ENCODE measurements around the gene L1CAM. TPM values are rescaled to one million over a fixed set of nuclear protein-coding genes. Genes with fewer than 3 reads are reported as not detected.
"Not testable (repeated sequence)": the region's sequence is repeated elsewhere in the genome, so short reads cannot be mapped to it uniquely, and the experiment has no call there.

The L1CAM gene
- polyA plus RNA-seq, 1 donor, result 22.5 TPM

GRCh38 chrX:153818064-153818463 is 67.9 kb downstream of the L1CAM start:
- not testable (repeated sequence) for H3K4me1 ChIP-seq (ENCODE audit: control insufficient read depth, insufficient read depth, low read length); H3K36me3 ChIP-seq (ENCODE audit: control insufficient read depth, insufficient read depth, low read length); H3K27me3 ChIP-seq (ENCODE audit: control insufficient read depth, insufficient read depth, low read length); H3K9me3 ChIP-seq (ENCODE audit: control insufficient read depth, low read depth, low read length); H3K4me3 ChIP-seq (ENCODE audit: low read length); H3K27ac ChIP-seq (ENCODE audit: low read length); DNase-seq
- WGBS (ENCODE audit: insufficient coverage, low lambda C conversion rate), result no CpG with 5 or more reads among the region's 9 CpGs

DNA sequence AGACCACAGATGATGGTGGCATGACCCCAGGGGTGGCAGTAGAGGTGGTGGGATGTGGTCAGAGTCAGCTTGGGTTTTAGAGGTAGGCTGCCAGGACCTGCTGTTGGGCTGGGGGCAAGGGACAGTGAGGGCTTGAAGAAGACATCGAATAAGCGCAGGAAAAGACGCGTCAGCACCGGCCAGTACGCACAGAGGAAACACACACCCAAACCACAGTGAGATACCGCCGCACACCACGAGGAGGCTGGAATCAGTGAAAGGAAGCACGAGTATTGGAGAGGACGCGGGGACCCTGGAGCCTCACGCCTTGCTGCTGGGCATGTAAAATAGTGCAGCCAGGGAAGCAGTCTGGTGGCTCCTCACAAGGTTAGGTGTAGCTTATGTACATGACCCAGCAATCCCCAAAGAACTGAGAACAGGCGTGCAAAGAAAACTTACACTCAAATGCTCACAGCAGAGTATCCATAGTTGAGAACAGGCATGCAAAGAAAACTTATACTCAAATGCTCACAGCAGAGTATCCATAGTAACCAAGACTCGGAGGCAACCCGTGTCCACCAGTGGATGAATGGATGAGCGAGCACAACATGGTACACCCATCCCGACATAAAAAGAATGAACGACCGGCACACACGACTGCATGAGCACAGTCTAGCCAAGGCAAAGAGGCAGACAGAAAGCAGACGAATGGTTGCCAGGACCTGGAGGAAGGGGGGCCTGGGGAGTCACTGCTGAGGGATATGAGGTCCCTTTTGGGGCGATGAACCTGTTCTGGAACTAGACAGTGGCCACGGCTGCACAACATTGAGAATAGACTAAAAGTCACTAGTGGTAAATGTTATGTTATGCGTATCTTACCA is 68.9 kb downstream of the L1CAM start:
- no peak for DNase-seq
- peaks cover 10% of the 10 kb centered on the region for H3K27me3 ChIP-seq (ENCODE audit: control insufficient read depth, insufficient read depth, low read length)
- no peak overlapping the region for H3K4me3 ChIP-seq (ENCODE audit: low read length)
- no peak overlapping the region for H3K27ac ChIP-seq (ENCODE audit: low read length)
- peaks cover 4% of the 10 kb centered on the region for H3K4me1 ChIP-seq (ENCODE audit: control insufficient read depth, insufficient read depth, low read length)
- H3K9me3 ChIP-seq (ENCODE audit: control insufficient read depth, low read depth, low read length), result no peaks in the 10 kb centered on the region
- WGBS (ENCODE audit: insufficient coverage, low lambda C conversion rate), result 100% methylated on average over 1 of the region's 25 CpGs
- no peaks in the 10 kb centered on the region for H3K36me3 ChIP-seq (ENCODE audit: control insufficient read depth, insufficient read depth, low read length)

GRCh38 chrX:153814591-153815315 is 71.2 kb downstream of the L1CAM start:
- Histone ChIP-seq H3K27ac (ENCODE audit: low read length) (no peak overlapping the region), H3K27me3 (ENCODE audit: control insufficient read depth, insufficient read depth, low read length) (peaks cover 9% of the 10 kb centered on the region), H3K4me1 (ENCODE audit: control insufficient read depth, insufficient read depth, low read length) (peaks cover 4% of the 10 kb centered on the region), H3K36me3 (ENCODE audit: control insufficient read depth, insufficient read depth, low read length) (no peaks in the 10 kb centered on the region), H3K4me3 (ENCODE audit: low read length) (no peak overlapping the region), H3K9me3 (ENCODE audit: control insufficient read depth, low read depth, low read length) (no peaks in the 10 kb centered on the region)
- no CpG with 5 or more reads among the region's 19 CpGs for WGBS (ENCODE audit: insufficient coverage, low lambda C conversion rate)
- no peak for DNase-seq

DNA sequence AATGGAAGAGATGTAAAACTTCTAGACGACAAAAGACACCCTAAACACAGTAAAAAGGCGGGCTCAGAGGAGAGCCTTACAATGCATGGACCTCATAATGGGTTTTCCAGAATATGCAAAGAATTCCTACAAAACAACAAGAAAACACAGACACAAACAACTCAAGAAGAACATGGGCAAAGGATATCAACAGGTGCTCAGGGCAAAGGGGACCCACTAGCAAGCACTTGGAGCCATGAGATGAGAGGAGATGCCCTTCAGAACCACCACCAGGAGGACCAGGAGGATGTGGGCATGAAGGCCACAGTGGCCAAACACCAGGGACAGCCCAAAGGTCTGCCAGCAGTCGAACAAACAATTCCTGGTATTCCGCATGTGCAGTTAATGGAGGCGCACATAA is 72.8 kb downstream of the L1CAM start:
- H3K9me3 ChIP-seq (ENCODE audit: control insufficient read depth, low read depth, low read length), result no peaks in the 10 kb centered on the region
- no CpG with 5 or more reads among the region's 5 CpGs for WGBS (ENCODE audit: insufficient coverage, low lambda C conversion rate)
- H3K4me3 ChIP-seq (ENCODE audit: low read length), result no peak overlapping the region
- H3K27me3 ChIP-seq (ENCODE audit: control insufficient read depth, insufficient read depth, low read length), result peaks cover 3% of the 10 kb centered on the region
- no peaks in the 10 kb centered on the region for H3K36me3 ChIP-seq (ENCODE audit: control insufficient read depth, insufficient read depth, low read length)
- no peak for DNase-seq
- H3K27ac ChIP-seq (ENCODE audit: low read length), result no peak overlapping the region
- H3K4me1 ChIP-seq (ENCODE audit: control insufficient read depth, insufficient read depth, low read length), result no peaks in the 10 kb centered on the region

- no peak for DNase-seq
- Histone ChIP-seq H3K27ac (ENCODE audit: low read length) (no peak overlapping the region), H3K9me3 (ENCODE audit: control insufficient read depth, low read depth, low read length) (no peaks in the 10 kb centered on the region), H3K36me3 (ENCODE audit: control insufficient read depth, insufficient read depth, low read length) (no peaks in the 10 kb centered on the region), H3K27me3 (ENCODE audit: control insufficient read depth, insufficient read depth, low read length) (peaks cover 3% of the 10 kb centered on the region), H3K4me3 (ENCODE audit: low read length) (no peak overlapping the region), H3K4me1 (ENCODE audit: control insufficient read depth, insufficient read depth, low read length) (no peaks in the 10 kb centered on the region)
- no CpG with 5 or more reads among the region's 14 CpGs for WGBS (ENCODE audit: insufficient coverage, low lambda C conversion rate)
Observed at GRCh38 chrX:153812220-153812619, 73.8 kb downstream of the L1CAM start.

Other genes with a start within 250 kb of the L1CAM start
- gene DUSP9, start 239.0 kb downstream of the L1CAM start, polyA plus RNA-seq, result 0.78 TPM
- gene PNCK, start 212.4 kb downstream of the L1CAM start, polyA plus RNA-seq, result 128 TPM
- 139 TPM for gene SLC6A8, start 198.2 kb downstream of the L1CAM start, polyA plus RNA-seq
- gene BCAP31, start 161.8 kb downstream of the L1CAM start, polyA plus RNA-seq, result 198 TPM
- gene ABCD1, start 161.3 kb downstream of the L1CAM start, polyA plus RNA-seq, result 13.4 TPM
- 5.0 TPM for gene PLXNB3, start 121.9 kb downstream of the L1CAM start, polyA plus RNA-seq
- gene SRPK3, start 105.1 kb downstream of the L1CAM start, polyA plus RNA-seq, result 1.8 TPM
- gene IDH3G, start 91.8 kb downstream of the L1CAM start, polyA plus RNA-seq, result 58.7 TPM
- 240 TPM for gene SSR4, start 91.5 kb downstream of the L1CAM start, polyA plus RNA-seq
- 10.5 TPM for gene PDZD4, start 55.6 kb downstream of the L1CAM start, polyA plus RNA-seq
- 0.28 TPM for gene AVPR2, start 18.5 kb upstream of the L1CAM start, polyA plus RNA-seq
- 33.2 TPM for gene ARHGAP4, start 40.1 kb upstream of the L1CAM start, polyA plus RNA-seq
- gene NAA10, start 48.9 kb upstream of the L1CAM start, polyA plus RNA-seq, result 73.6 TPM
- 85.8 TPM for gene RENBP, start 58.5 kb upstream of the L1CAM start, polyA plus RNA-seq
- 33.3 TPM for gene HCFC1, start 85.6 kb upstream of the L1CAM start, polyA plus RNA-seq
- 4.9 TPM for gene TMEM187, start 86.6 kb upstream of the L1CAM start, polyA plus RNA-seq
- gene IRAK1, start 133.7 kb upstream of the L1CAM start, polyA plus RNA-seq, result 53.8 TPM
- 19.4 TPM for gene MECP2, start 211.5 kb upstream of the L1CAM start, polyA plus RNA-seq

All from large intestine (tissue), 3 donors.